Upper lobe of right lung (tissue), 1 donor: ENCODE results near the gene WFS1. TPM values are rescaled to one million over a fixed set of nuclear protein-coding genes. Genes with fewer than 3 reads are reported as not detected.

ENCODE experiments used
- ATAC-seq: fragments of 200-7000 bp; cut with Tn5 transposase; one replicate; pipeline ENCODE4 v1.9.1; 2020; ENCODE audit warnings: mild to moderate bottlenecking, moderate library complexity
- DNase-seq: peaks from one replicate; pipeline ENCODE4 v3.0.0-alpha.2; 2020
- H3K27ac ChIP-seq: fragments of 200-600 bp; one replicate; pipeline ENCODE4 v1.8.0; 2022
- H3K27me3 ChIP-seq: fragments of 200-600 bp; one replicate; pipeline ENCODE4 v1.8.0; 2022; ENCODE audit warnings: mild to moderate bottlenecking
- H3K36me3 ChIP-seq: fragments of 200-600 bp; one replicate; pipeline ENCODE4 v1.8.0; 2022
- H3K4me1 ChIP-seq: fragments of 200-600 bp; one replicate; pipeline ENCODE4 v1.8.0; 2022
- H3K4me3 ChIP-seq: fragments of 200-600 bp; one replicate; pipeline ENCODE4 v1.8.0; 2022; ENCODE audit warnings: mild to moderate bottlenecking
- H3K9me3 ChIP-seq: fragments of 200-600 bp; one replicate; pipeline ENCODE4 v1.8.0; 2022
- CTCF ChIP-seq: fragments of 200-600 bp; IDR thresholded peaks from one replicate; pipeline ENCODE4 v1.8.0; 2022; ENCODE audit warnings: antibody characterized with exemption
- intact Hi-C: fragments of 100-400 bp; cut with DNase I; formaldehyde crosslinking; loops from one replicate; pipeline ENCODE4 v1.11.0; 2022
- total RNA-seq: library from RNA; stranded (reverse); fragmentation: NEBNext Ultra II Directional; extraction: Animal tissue kit (Norgen Biotek cat#: 25700); gene quantifications from one replicate; pipeline ENCODE4 v1.2.1, GENCODE V29; 2021
- donor health status: DM: no; HTN: yes; CAD: no; lungs with severe emphysema.

The WFS1 gene
- total RNA-seq, 1 donor from 2014 or later, result 110 TPM

GRCh38 chr4:6326312-6327060, 56.8 kb downstream of the WFS1 start:
- H3K27ac ChIP-seq, result peak overlapping the region; percentile 77
- peaks cover 16% of the 10 kb centered on the region for H3K4me1 ChIP-seq
- DNase-seq (no peak), ATAC-seq (no peak)
- TF ChIP-seq CTCF, result no peak
- no peaks in the 10 kb centered on the region for H3K36me3 ChIP-seq
- intact Hi-C loops, result loop anchor here (5.0 kb wide), 1 partner anchor 74 kb away; no protein-coding TSS in a partner anchor
- no peaks in the 10 kb centered on the region for H3K9me3 ChIP-seq
- no peak overlapping the region for H3K4me3 ChIP-seq
- peaks cover 9% of the 10 kb centered on the region for H3K27me3 ChIP-seq

DNA sequence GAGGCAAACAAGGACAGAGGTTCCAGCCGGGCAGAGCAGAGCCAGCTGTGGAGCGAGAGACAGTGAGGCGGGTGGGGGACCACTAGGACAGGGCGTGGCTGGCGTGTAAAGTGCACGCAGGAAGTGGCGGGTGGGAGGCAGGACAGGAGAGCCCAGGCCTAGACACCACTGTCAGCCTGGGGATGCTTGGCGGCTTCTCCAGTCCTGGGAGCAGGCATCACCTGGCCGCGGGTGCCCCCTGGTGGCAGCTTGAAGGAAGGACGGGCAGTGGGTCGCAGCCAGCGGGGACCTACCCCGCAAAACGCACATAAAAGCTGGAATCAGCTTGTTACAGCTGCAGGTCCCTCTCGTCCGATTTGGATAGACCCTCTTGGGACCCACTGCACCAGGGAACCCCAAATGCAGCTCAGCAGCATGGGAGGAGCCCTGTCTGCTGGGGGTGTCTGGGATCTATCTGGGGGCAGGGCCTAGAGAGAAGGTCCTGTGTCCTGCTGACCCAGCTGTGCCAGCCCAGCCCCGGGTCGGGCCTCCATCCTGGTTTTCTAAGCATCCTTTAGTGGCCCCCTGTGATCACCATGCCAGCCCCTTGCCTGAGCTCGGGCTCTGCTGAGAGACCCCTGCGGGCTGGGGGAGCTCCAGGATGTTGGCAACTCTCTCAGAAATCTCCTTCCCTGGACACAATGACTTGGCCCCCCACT, 57.7 kb downstream of the WFS1 start:
- H3K27ac ChIP-seq, result no peak overlapping the region
- peaks cover 9% of the 10 kb centered on the region for H3K27me3 ChIP-seq
- H3K4me3 ChIP-seq, result no peak overlapping the region
- ATAC-seq, result peak; percentile 86
- peak; percentile 97 for TF ChIP-seq CTCF
- H3K4me1 ChIP-seq, result peaks cover 16% of the 10 kb centered on the region
- H3K36me3 ChIP-seq, result no peaks in the 10 kb centered on the region
- intact Hi-C loops, result loop anchor here (5.0 kb wide), 1 partner anchor 75 kb away; no protein-coding TSS in a partner anchor
- H3K9me3 ChIP-seq, result no peaks in the 10 kb centered on the region
- peak; percentile 91 for DNase-seq

- no peaks in the 10 kb centered on the region for H3K9me3 ChIP-seq
- no peak overlapping the region for H3K4me3 ChIP-seq
- ATAC-seq, result no peak
- no peaks in the 10 kb centered on the region for H3K36me3 ChIP-seq
- H3K4me1 ChIP-seq, result peaks cover 16% of the 10 kb centered on the region
- no peak for TF ChIP-seq CTCF
- H3K27me3 ChIP-seq, result peaks cover 9% of the 10 kb centered on the region
- no peak overlapping the region for H3K27ac ChIP-seq
- no peak for DNase-seq
- intact Hi-C loops, result loop anchor here (5.0 kb wide), 1 partner anchor 76 kb away; no protein-coding TSS in a partner anchor
These were observed 58.9 kb downstream of the WFS1 start for GRCh38 chr4:6328526-6328925.

DNA sequence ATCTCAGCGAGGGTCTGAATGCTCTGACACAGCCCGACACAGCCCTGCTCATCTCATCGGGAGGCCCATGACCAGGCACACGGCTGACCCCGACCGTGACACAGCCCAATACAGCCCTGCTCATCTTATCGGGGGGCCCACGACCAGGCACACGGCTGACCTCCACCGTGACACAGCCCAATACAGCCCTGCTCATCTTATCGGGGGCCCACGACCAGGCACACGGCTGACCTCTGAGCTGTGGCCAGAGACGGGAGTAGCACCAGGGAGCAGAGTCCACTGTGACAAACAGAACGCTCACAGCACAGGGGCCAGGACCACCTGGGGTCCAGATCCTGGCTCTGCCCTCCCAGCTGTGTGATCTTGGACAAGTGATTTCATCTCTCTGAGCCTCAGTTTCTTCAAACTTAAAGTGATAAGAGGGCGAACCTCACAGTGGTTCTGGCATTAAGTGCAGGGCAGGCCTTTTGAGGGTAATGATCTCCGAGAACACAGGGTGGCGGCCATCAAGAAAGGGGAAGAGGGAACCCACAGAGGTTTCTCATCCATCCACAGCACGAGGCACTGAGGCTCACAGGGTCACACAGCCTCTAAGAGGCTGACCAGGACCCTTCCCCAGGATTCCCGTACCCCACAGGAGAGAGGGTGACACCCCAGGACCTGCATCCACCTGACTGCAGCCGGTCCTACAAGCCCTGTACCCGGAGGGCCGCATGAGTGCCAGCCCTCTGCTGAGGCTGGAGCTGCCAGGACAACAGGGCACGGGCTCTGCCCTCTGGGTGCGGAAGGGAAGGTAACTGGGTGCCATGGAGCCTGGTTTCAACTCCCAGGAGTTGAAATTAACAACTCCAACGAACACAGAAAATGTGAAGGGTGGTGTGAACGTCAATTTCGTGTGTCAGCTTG, 60.1 kb downstream of the WFS1 start:
- ATAC-seq (no peak), DNase-seq (no peak)
- no peak for TF ChIP-seq CTCF
- Histone ChIP-seq H3K4me3 (no peak overlapping the region), H3K4me1 (peaks cover 7% of the 10 kb centered on the region), H3K9me3 (no peaks in the 10 kb centered on the region), H3K27me3 (peaks cover 9% of the 10 kb centered on the region), H3K27ac (no peak overlapping the region), H3K36me3 (no peaks in the 10 kb centered on the region)
- intact Hi-C loops, result loop anchor here (5.0 kb wide), 1 partner anchor 77 kb away; no protein-coding TSS in a partner anchor

GRCh38 chr4:6330384-6330767, 60.7 kb downstream of the WFS1 start:
- no peaks in the 10 kb centered on the region for H3K36me3 ChIP-seq
- intact Hi-C loops, result no loop called here
- peaks cover 14% of the 10 kb centered on the region for H3K27me3 ChIP-seq
- H3K4me3 ChIP-seq, result no peak overlapping the region
- H3K9me3 ChIP-seq, result no peaks in the 10 kb centered on the region
- H3K27ac ChIP-seq, result no peak overlapping the region
- no peak for TF ChIP-seq CTCF
- no peak for ATAC-seq
- H3K4me1 ChIP-seq, result peaks cover 4% of the 10 kb centered on the region
- DNase-seq, result no peak
